Measurements from ENCODE around the gene RRP1B. TPM values are rescaled to one million over a fixed set of nuclear protein-coding genes. Genes with fewer than 3 reads are reported as not detected.

Gene RRP1B
- polyA plus RNA-seq, 1 donor from 2014 or later, result 20.3 TPM

DNA sequence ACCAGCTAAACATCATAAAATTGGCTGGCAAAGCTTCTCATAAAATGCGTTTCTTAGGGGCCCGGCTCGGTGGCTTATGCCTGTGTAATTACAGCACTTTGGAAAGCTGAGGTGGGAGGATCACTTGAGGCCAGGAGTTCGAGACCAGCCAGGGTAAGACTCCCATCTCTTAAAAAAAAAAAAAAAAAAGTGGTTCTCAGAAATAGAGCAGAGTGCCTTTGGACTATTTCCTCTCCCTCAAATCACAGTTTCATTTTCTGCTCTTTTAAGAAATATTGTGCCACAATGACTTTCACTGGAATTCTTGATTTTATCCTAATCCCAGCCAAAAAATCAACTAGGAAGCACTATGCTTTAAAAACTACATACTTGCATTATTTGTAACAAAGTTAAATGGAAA lies 13.4 kb upstream of the RRP1B start:
- Histone ChIP-seq H3K4me2 (ENCODE audit: low read length) (no peak overlapping the region), H4K20me1 (ENCODE audit: insufficient read depth) (no peaks in the 10 kb centered on the region), H3K36me3 (ENCODE audit: insufficient read depth, low read length) (no peaks in the 10 kb centered on the region), H3K27me3 (ENCODE audit: insufficient read depth, low read depth, low read length) (no peaks in the 10 kb centered on the region), H3K27ac (ENCODE audit: low read length) (no peak overlapping the region), H3K9me3 (ENCODE audit: low read length) (no peaks in the 10 kb centered on the region), H3K9ac (ENCODE audit: low read length) (no peak overlapping the region), H3K4me3 (ENCODE audit: low read length) (no peak overlapping the region), H3K9me2 (ENCODE audit: insufficient read depth, low read length) (no peaks in the 10 kb centered on the region), H3K79me2 (replicated peaks; ENCODE audit: insufficient read depth, low read length) (no peaks in the 10 kb centered on the region), H2AFZ (ENCODE audit: low read depth, low read length) (no peak overlapping the region), H3F3A (ENCODE audit: insufficient read depth, low read length, poor library complexity, severe bottlenecking) (no peaks in the 10 kb centered on the region)
- TF ChIP-seq, protein P1, sequence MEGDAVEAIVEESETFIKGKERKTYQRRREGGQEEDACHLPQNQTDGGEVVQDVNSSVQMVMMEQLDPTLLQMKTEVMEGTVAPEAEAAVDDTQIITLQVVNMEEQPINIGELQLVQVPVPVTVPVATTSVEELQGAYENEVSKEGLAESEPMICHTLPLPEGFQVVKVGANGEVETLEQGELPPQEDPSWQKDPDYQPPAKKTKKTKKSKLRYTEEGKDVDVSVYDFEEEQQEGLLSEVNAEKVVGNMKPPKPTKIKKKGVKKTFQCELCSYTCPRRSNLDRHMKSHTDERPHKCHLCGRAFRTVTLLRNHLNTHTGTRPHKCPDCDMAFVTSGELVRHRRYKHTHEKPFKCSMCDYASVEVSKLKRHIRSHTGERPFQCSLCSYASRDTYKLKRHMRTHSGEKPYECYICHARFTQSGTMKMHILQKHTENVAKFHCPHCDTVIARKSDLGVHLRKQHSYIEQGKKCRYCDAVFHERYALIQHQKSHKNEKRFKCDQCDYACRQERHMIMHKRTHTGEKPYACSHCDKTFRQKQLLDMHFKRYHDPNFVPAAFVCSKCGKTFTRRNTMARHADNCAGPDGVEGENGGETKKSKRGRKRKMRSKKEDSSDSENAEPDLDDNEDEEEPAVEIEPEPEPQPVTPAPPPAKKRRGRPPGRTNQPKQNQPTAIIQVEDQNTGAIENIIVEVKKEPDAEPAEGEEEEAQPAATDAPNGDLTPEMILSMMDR (IDR thresholded peaks at IDR 0.05; ENCODE audit: poor library complexity, severe bottlenecking), result no peak
- TF ChIP-seq RAD21 (conservative IDR thresholded peaks at IDR 0.05) (no peak), SMC3 (conservative IDR thresholded peaks at IDR 0.05; ENCODE audit: poor library complexity) (no peak), EP300 (conservative IDR thresholded peaks at IDR 0.05; ENCODE audit: poor library complexity, severe bottlenecking) (no peak), POLR2AphosphoS5 (IDR thresholded peaks at IDR 0.05) (no peak), EZH2 (IDR thresholded peaks at IDR 0.05; ENCODE audit: borderline replicate concordance, insufficient read depth, low read length, poor library complexity, severe bottlenecking) (no peak), TAF1 (IDR thresholded peaks at IDR 0.05; ENCODE audit: low read depth) (no peak), MXI1 (conservative IDR thresholded peaks at IDR 0.05; ENCODE audit: poor library complexity, severe bottlenecking) (no peak)
- TF ChIP-seq, protein P2, sequence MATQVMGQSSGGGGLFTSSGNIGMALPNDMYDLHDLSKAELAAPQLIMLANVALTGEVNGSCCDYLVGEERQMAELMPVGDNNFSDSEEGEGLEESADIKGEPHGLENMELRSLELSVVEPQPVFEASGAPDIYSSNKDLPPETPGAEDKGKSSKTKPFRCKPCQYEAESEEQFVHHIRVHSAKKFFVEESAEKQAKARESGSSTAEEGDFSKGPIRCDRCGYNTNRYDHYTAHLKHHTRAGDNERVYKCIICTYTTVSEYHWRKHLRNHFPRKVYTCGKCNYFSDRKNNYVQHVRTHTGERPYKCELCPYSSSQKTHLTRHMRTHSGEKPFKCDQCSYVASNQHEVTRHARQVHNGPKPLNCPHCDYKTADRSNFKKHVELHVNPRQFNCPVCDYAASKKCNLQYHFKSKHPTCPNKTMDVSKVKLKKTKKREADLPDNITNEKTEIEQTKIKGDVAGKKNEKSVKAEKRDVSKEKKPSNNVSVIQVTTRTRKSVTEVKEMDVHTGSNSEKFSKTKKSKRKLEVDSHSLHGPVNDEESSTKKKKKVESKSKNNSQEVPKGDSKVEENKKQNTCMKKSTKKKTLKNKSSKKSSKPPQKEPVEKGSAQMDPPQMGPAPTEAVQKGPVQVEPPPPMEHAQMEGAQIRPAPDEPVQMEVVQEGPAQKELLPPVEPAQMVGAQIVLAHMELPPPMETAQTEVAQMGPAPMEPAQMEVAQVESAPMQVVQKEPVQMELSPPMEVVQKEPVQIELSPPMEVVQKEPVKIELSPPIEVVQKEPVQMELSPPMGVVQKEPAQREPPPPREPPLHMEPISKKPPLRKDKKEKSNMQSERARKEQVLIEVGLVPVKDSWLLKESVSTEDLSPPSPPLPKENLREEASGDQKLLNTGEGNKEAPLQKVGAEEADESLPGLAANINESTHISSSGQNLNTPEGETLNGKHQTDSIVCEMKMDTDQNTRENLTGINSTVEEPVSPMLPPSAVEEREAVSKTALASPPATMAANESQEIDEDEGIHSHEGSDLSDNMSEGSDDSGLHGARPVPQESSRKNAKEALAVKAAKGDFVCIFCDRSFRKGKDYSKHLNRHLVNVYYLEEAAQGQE (IDR thresholded peaks at IDR 0.05; ENCODE audit: borderline replicate concordance), result no peak

DNA sequence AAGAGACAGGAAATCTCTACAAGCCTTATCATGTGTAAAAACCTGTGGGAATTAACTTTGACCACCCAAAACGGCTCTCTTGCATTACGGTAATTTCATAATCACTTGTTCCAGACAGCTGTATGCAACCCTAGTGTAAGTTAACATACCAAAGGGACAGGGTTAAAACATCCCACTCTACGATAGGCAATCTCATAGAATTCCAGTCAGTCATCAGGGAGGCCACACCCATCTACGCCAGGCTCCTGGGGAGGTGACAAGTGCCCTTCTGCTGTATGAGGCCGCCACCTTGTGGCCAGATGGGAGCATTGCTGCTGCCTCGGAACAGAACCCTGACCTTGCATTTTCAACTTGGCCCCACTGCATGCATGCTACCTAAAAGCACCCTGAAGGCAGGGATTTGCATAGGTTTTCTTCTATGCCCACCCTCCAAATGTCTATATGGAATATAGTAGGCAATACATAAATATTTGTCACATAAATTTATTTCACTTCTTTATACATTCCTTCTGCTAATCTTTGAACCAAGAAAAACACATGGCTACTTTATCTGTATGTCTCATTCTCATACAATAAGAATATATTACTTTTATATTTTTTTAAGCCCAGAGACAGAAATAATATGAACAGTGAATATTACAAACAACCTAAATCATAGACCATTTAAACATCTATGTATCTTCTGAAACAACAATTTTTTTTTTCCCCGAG lies 12.7 kb upstream of the RRP1B start:
- H4K20me1 ChIP-seq (ENCODE audit: insufficient read depth), result no peaks in the 10 kb centered on the region

More for the DNA sequence above, 12.7 kb upstream of the RRP1B start:
- Histone ChIP-seq H3K9me3 (ENCODE audit: low read length) (no peaks in the 10 kb centered on the region), H3K27ac (ENCODE audit: low read length) (no peak overlapping the region), H3K27me3 (ENCODE audit: insufficient read depth, low read depth, low read length) (no peaks in the 10 kb centered on the region), H2AFZ (ENCODE audit: low read depth, low read length) (no peak overlapping the region), H3K4me3 (ENCODE audit: low read length) (no peak overlapping the region), H3K9me2 (ENCODE audit: insufficient read depth, low read length) (no peaks in the 10 kb centered on the region), H3K9ac (ENCODE audit: low read length) (no peak overlapping the region), H3K36me3 (ENCODE audit: insufficient read depth, low read length) (no peaks in the 10 kb centered on the region), H3K79me2 (replicated peaks; ENCODE audit: insufficient read depth, low read length) (no peaks in the 10 kb centered on the region), H3K4me2 (ENCODE audit: low read length) (no peak overlapping the region), H3F3A (ENCODE audit: insufficient read depth, low read length, poor library complexity, severe bottlenecking) (no peaks in the 10 kb centered on the region)
- TF ChIP-seq, protein P2 (IDR thresholded peaks at IDR 0.05; ENCODE audit: borderline replicate concordance), result no peak
- TF ChIP-seq, protein P1 (IDR thresholded peaks at IDR 0.05; ENCODE audit: poor library complexity, severe bottlenecking), result peak; percentile 99
- no peak for TF ChIP-seq MXI1 (conservative IDR thresholded peaks at IDR 0.05; ENCODE audit: poor library complexity, severe bottlenecking)
- peak; percentile 100 for TF ChIP-seq RAD21 (conservative IDR thresholded peaks at IDR 0.05)
- peak; percentile 25 for TF ChIP-seq EP300 (conservative IDR thresholded peaks at IDR 0.05; ENCODE audit: poor library complexity, severe bottlenecking)
- peak; percentile 100 for TF ChIP-seq SMC3 (conservative IDR thresholded peaks at IDR 0.05; ENCODE audit: poor library complexity)
